LNCaP clone FGC (cell line): ENCODE data around the gene CHCHD6.
A peak's percentile ranks its signal among the peaks of the same experiment; 100 is the strongest.

ENCODE experiments used
- DNase-seq: peaks from one replicate; pipeline ENCODE4 v3.0.0-alpha.2; 2011; ENCODE audit warnings: low read depth
- H3K4me3 ChIP-seq: 2 replicates; pipeline ENCODE4 v1.5.1; 2011; ENCODE audit warnings: mild to moderate bottlenecking, low read depth, low read length, control low read depth
- TF ChIP-seq, protein P1 (sequence below): IDR thresholded peaks from 2 replicates; pipeline ENCODE4 v1.5.1; 2012; ENCODE audit warnings: mild to moderate bottlenecking; ENCODE audit not compliant: control insufficient read depth, insufficient read depth; ENCODE audit errors: extremely low read depth

Gene CHCHD6

DNA sequence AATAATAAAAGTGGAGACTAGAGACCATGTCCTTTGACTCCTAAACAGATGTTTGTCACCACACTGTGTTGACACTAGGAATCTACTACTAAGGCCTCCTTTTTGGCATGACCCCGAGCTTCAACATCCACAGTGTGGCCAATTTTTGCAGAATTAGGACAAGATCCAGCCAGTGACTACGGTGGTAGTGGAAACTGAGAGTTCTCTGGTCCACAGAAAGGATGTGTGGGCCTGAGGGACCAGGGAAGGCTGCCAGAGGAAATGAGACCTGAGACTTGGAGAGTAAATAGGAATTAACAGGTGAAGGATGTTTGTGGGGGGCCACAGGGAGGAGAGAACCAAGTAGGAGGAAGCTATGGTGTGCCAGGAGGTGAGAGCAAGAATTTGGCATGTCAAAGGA, 122.7 kb downstream of the CHCHD6 start:
- TF ChIP-seq, protein P1, sequence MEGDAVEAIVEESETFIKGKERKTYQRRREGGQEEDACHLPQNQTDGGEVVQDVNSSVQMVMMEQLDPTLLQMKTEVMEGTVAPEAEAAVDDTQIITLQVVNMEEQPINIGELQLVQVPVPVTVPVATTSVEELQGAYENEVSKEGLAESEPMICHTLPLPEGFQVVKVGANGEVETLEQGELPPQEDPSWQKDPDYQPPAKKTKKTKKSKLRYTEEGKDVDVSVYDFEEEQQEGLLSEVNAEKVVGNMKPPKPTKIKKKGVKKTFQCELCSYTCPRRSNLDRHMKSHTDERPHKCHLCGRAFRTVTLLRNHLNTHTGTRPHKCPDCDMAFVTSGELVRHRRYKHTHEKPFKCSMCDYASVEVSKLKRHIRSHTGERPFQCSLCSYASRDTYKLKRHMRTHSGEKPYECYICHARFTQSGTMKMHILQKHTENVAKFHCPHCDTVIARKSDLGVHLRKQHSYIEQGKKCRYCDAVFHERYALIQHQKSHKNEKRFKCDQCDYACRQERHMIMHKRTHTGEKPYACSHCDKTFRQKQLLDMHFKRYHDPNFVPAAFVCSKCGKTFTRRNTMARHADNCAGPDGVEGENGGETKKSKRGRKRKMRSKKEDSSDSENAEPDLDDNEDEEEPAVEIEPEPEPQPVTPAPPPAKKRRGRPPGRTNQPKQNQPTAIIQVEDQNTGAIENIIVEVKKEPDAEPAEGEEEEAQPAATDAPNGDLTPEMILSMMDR: no peak
- H3K4me3 ChIP-seq: no peak overlapping the region
- no peak for DNase-seq

DNA sequence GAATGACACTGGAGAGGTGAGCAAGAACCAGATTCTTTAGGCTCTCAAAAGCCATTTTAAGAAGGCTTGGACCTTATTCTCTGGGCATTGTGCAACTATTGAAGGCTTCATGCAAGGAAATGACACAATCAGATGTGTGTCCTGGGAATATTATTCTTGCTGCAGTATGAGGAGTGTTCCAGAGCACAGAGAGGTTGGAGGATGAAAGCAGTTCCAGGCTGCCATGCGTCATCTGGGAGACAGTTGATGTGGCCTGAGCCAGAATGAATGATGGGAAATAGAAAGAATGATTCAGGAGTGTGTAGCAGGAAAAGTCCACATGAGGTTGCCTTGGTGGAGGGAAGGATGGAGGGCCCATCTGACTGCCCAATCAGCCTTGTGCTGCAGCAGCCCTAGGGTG, 123.1 kb downstream of the CHCHD6 start:
- no peak overlapping the region for H3K4me3 ChIP-seq
- TF ChIP-seq, protein P1: no peak
- DNase-seq: no peak

DNA sequence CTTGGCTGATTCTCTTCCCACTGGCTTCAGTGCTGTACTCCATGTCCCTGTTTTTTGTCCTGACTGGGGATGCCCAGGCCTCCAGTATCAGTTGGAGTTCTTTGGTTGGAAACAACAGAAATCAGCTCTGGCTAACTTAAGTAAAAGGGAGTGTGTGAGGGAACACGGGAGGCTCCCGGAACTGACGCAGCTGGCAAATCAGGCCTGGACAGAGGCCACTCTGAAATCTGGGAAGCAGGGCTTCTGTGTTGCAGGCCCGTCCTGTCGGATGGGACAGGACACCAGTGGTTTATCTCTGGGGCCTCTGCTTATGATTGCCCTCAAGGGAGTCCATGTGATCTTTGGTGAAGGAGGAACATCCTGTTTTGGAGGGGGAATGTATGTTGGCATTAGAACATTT, 124.3 kb downstream of the CHCHD6 start:
- DNase-seq: no peak
- TF ChIP-seq, protein P1: no peak
- no peak overlapping the region for H3K4me3 ChIP-seq

DNA sequence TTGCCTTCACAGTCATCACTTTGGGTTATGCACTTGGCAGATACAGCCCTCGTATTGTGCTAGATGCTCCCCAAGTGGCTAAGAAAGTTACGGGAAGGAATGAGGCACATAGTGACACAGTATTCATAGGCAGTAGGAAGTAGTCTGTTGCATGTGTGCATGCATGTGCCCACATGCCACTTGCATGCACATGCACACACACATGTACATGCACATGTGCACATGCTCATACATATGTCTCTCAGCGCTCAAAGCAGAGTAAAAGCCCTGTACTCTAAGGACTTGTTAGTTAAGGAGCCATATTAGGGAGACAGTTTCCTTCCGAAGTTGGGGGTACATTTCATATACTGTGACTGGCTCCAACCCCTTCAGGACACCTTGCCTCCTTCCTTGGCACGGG, 128.9 kb downstream of the CHCHD6 start:
- TF ChIP-seq, protein P1: no peak
- H3K4me3 ChIP-seq: no peak overlapping the region
- DNase-seq: no peak

DNA sequence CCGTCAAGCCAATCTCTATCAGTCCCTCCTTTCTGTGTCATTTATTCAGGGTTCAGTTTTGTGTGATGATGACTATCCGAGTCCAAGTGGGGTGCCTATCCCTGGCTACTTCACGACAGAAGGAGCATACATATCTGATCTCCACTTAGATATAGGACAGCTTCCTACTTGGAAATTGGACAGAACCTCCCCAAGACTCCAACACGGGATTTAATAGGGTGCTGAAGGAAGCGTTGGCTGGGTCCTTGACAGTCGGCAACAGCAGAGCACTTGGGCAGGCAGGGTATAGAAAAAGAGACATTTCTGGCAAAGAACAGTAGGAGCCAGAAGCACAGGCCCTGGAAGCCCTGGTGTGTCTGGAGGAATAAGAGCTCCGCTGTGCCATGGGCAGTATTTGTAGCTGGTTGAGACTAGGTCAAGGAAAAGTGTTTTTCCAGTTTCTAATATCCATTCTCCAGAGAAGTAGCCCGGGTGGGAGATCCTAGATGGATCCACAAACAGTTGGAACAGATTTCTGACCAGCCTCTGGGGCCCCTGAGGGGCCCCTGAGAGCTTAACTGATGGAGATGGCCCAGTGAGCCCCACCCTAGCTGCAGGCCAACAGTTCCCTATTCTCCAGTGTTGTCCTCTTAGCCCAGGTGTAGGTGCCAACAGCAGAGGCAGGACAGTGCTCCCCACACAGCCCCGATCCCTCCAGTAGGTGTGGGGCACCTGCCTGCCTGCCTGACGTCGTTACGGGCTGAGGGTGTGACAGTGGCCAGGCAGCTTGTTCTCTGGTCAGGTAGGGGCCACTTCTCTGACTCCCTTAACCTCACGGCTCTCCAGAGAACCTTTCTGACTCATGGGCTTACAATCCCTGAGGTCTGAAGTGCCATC, 130.8 kb downstream of the CHCHD6 start:
- TF ChIP-seq, protein P1: no peak
- no peak for DNase-seq
- H3K4me3 ChIP-seq: no peak overlapping the region

DNA sequence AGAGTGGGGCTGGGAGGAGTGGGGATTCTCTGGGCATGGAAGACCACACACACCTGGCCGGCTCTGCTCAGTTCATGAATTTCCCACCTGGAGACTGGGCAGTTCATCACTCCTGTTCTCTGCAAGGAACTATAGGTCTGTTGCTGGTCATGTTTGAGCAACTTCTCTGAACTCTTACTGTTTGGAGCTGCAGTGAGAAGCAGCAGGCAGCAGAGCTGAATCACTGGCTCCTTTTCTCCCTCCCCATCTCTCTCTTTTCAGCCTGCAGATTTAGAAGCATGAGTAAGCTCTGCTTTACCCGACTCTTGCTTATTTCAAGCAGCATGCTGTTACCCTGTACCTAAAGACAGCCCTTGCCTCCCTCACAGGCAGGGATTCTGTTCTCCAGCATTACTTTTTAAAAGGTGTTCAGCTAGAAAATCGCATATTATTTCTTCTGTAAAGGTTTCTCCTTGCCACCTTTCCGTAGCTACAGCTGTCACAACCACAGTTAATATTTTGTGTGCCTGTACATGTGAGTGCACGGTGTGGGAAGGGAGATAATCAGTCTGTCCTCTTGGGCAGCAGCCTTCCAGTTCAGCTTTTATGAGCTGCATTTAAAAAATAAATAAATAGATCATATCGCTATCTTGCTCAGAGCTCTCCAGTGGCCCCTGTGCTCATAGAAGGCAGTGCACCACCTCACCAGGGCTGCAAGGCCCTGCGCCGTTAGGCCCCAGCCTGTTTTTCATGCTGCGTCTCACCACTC, 131.6 kb downstream of the CHCHD6 start:
- TF ChIP-seq, protein P1: peak; percentile 52
- peak; percentile 83 for DNase-seq
- H3K4me3 ChIP-seq: no peak overlapping the region
